KMS-11 (cell line): ENCODE results near the gene CALHM3.

Source experiments
- H2AFZ ChIP-seq: fragments of 200-600 bp; sonication (generic); 2 replicates; pipeline ENCODE4 v1.6.1; 2016; ENCODE audit warnings: antibody characterized with exemption, mixed run types, low read depth
- H3K27ac ChIP-seq: fragments of 200-600 bp; sonication (generic); 2 replicates; pipeline ENCODE4 v1.6.1; 2016; ENCODE audit warnings: mild to moderate bottlenecking, mixed run types
- H3K27me3 ChIP-seq: fragments of 200-600 bp; sonication (generic); 2 replicates; pipeline ENCODE4 v1.6.1; 2017; ENCODE audit warnings: mild to moderate bottlenecking, low read depth, mixed run types, moderate library complexity; ENCODE audit not compliant: insufficient read depth
- H3K36me3 ChIP-seq: fragments of 200-600 bp; sonication (generic); 2 replicates; pipeline ENCODE4 v1.6.1; 2017; ENCODE audit warnings: mild to moderate bottlenecking, mixed run types; ENCODE audit not compliant: insufficient read depth
- H3K4me1 ChIP-seq: fragments of 200-600 bp; sonication (generic); 2 replicates; pipeline ENCODE4 v1.6.1; 2016; ENCODE audit warnings: mild to moderate bottlenecking, low read depth, mixed run types; ENCODE audit not compliant: poor library complexity, severe bottlenecking
- H3K4me2 ChIP-seq: fragments of 200-600 bp; sonication (generic); 2 replicates; pipeline ENCODE4 v1.7.0; 2016; ENCODE audit warnings: mild to moderate bottlenecking, mixed run types
- H3K4me3 ChIP-seq: fragments of 200-600 bp; sonication (generic); IDR thresholded peaks from 2 replicates; pipeline ENCODE4 v1.6.1; 2017; ENCODE audit warnings: low read depth, low read length, mixed read lengths; ENCODE audit not compliant: insufficient read depth
- H3K79me2 ChIP-seq: fragments of 200-600 bp; sonication (generic); 2 replicates; pipeline ENCODE4 v1.6.1; 2016; ENCODE audit warnings: low read depth, mixed run types; ENCODE audit not compliant: insufficient read depth
- H3K9ac ChIP-seq: fragments of 200-600 bp; sonication (generic); 2 replicates; pipeline ENCODE4 v1.6.1; 2016; ENCODE audit warnings: mild to moderate bottlenecking, mixed run types
- H4K20me1 ChIP-seq: fragments of 200-600 bp; sonication (generic); 2 replicates; pipeline ENCODE4 v1.6.1; 2016; ENCODE audit warnings: mild to moderate bottlenecking, mixed run types; ENCODE audit not compliant: insufficient read depth
- TF ChIP-seq, protein P1 (sequence below): fragments of 200-600 bp; sonication (generic); conservative IDR thresholded peaks from 2 replicates; pipeline ENCODE4 v1.6.1; 2017; ENCODE audit warnings: low read depth, mild to moderate bottlenecking, antibody characterized with exemption, low read length, moderate library complexity, mixed read lengths

CALHM3 gene

DNA sequence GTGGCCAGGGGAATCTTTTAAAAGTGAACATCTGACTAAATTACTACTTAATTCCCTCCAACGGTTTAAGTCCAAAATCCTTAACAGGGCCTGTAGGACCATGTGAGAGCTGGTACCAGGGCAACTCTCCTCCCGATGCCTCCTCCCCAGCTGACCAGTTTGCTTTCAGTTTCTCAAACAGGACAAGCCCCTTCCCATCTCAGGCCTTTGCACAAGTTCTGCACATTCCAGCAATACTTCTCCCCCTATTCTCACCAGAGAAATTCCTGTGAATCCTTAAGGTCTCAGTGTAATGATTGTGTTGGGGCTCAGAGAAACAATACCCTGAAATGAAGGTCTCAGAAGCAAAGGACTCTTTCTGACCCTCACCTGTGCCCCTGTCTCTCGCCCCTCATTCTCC lies 12.3 kb downstream of the CALHM3 start:
- no peak overlapping the region for H2AFZ ChIP-seq
- no peak overlapping the region for H3K9ac ChIP-seq
- H4K20me1 ChIP-seq = no peaks in the 10 kb centered on the region
- H3K27me3 ChIP-seq = no peaks in the 10 kb centered on the region
- TF ChIP-seq, protein P1, sequence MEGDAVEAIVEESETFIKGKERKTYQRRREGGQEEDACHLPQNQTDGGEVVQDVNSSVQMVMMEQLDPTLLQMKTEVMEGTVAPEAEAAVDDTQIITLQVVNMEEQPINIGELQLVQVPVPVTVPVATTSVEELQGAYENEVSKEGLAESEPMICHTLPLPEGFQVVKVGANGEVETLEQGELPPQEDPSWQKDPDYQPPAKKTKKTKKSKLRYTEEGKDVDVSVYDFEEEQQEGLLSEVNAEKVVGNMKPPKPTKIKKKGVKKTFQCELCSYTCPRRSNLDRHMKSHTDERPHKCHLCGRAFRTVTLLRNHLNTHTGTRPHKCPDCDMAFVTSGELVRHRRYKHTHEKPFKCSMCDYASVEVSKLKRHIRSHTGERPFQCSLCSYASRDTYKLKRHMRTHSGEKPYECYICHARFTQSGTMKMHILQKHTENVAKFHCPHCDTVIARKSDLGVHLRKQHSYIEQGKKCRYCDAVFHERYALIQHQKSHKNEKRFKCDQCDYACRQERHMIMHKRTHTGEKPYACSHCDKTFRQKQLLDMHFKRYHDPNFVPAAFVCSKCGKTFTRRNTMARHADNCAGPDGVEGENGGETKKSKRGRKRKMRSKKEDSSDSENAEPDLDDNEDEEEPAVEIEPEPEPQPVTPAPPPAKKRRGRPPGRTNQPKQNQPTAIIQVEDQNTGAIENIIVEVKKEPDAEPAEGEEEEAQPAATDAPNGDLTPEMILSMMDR = no peak
- H3K36me3 ChIP-seq = no peaks in the 10 kb centered on the region
- no peak overlapping the region for H3K4me2 ChIP-seq
- H3K4me3 ChIP-seq = no peak overlapping the region
- peaks cover 36% of the 10 kb centered on the region for H3K4me1 ChIP-seq
- no peak overlapping the region for H3K27ac ChIP-seq
- H3K79me2 ChIP-seq = no peaks in the 10 kb centered on the region

DNA sequence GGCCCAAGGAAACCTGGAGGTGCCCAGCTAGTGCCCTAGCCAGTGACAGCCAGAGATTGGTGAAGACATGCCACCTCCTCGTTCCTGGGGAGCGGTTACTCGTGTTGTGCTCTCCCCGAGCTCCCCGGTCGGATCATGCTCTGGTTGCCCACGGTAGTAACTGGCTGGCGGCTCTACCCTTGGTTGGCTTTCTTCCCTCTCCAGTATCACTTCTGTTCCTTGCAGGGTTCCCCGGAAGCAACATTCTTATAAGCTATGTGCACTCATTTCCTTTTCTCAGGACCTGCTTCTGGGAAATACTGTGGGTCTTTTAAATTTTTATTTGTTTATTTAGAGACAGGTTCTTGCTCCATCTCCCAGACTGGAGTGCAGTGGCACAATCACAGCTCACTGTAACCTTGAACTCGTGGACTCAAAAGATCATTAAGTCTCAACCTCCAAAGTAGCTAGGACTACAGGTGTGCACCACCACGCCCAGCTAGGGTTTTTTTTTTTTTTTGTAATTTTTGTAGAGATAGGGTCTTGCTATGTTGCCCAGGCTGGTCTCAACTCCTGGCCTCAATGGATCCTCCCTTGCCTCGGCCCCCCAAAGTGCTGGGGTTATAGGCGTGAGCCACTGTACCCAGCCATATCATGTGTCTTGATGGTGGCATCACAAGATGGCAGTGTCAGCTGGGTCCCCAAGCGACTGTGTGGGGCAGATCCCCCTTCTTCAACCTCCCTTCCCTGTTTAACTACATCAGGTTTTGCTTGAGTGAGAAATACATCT lies 13.4 kb downstream of the CALHM3 start:
- Histone ChIP-seq H3K79me2 (no peaks in the 10 kb centered on the region), H3K27me3 (no peaks in the 10 kb centered on the region), H3K9ac (no peak overlapping the region), H3K4me1 (peaks cover 27% of the 10 kb centered on the region), H3K27ac (no peak overlapping the region), H4K20me1 (no peaks in the 10 kb centered on the region), H3K4me3 (no peak overlapping the region), H2AFZ (no peak overlapping the region), H3K4me2 (no peak overlapping the region), H3K36me3 (no peaks in the 10 kb centered on the region)
- TF ChIP-seq, protein P1 = no peak

DNA sequence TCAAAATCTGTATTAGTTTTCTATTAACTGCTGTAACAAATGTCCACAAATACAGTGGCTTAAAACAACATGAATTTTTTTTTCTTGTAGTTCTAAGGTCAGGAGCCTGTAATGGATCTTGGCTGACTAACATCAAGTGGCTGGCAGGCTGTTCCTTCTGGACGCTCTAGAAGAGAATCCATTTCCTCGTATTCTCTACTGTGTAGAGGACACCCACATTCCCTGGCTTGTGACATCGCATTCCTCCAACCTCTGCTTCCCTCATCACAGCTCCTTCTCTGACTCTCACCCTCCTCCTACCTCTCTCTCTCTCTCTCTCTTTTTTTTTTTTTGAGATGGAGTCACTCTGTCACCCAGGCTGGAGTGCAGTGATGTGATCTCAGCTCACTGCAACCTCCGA lies 15.5 kb downstream of the CALHM3 start:
- Histone ChIP-seq H4K20me1 (no peaks in the 10 kb centered on the region), H3K4me2 (no peak overlapping the region), H3K4me1 (peaks cover 32% of the 10 kb centered on the region), H3K27ac (no peak overlapping the region), H3K36me3 (no peaks in the 10 kb centered on the region), H3K9ac (no peak overlapping the region), H2AFZ (no peak overlapping the region), H3K79me2 (no peaks in the 10 kb centered on the region), H3K27me3 (no peaks in the 10 kb centered on the region), H3K4me3 (no peak overlapping the region)
- TF ChIP-seq, protein P1 = no peak

DNA sequence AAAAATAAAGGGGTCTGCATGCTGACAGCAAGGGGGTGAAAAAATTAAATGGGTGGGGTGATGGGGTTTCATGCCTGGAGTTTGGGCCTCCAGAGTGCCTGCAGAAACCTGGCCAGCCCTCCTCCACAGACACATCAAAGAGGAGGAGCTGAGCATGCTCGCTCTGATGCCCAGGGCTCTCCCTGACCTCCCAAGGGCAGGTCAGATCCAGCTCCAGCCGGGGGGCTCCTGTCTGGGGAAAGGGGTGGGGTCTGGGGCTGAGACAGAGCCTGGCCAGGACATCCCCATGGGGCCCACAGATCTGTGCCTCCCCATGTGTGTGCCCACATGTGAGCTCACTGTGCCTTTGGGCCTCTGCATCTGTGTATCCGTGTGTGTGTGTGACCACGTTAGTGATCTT lies 19.4 kb downstream of the CALHM3 start:
- no peak overlapping the region for H3K4me2 ChIP-seq

More for the DNA sequence above, 19.4 kb downstream of the CALHM3 start:
- H3K4me3 ChIP-seq = no peak overlapping the region
- no peaks in the 10 kb centered on the region for H3K36me3 ChIP-seq
- H3K27ac ChIP-seq = no peak overlapping the region
- no peaks in the 10 kb centered on the region for H4K20me1 ChIP-seq
- TF ChIP-seq, protein P1 = no peak
- peaks cover 21% of the 10 kb centered on the region for H3K4me1 ChIP-seq
- H3K9ac ChIP-seq = no peak overlapping the region
- H3K79me2 ChIP-seq = no peaks in the 10 kb centered on the region
- H3K27me3 ChIP-seq = no peaks in the 10 kb centered on the region
- peak overlapping the region; percentile 55; the same call in 1 of the 2 replicates for H2AFZ ChIP-seq
